ENCODE results near the gene ADGRD2. TPM values are rescaled to one million over a fixed set of nuclear protein-coding genes. Genes with fewer than 3 reads are reported as not detected.
A peak's percentile ranks its signal among the peaks of the same experiment; 100 is the strongest.

ADGRD2 gene
- total and polyA plus RNA-seq, 9 of the 15 experiments (the other 6 are each of a cell fraction or from before 2014, with no cell fraction given): not detected

- in situ Hi-C loops (cut with MboI): no loop called here
- H2AFZ ChIP-seq (ENCODE audit: low read depth, low read length): 0 out of 2 replicates have a peak within 1 kb of the TSS, but pooled peaks have one; percentile 22
- ChIA-PET POLR2A (no interaction called here), CTCF (ENCODE audit: low intra/inter-chr PET ratio) (no interaction called here)
- no TSS peak for BruUV-seq (replicated peaks)
- no peak within 1 kb of the TSS for H3K4me3 ChIP-seq
- H3K36me3 ChIP-seq (ENCODE audit: control insufficient read depth, insufficient read depth, low read length): no peaks in the 10 kb centered on the region
- peak within 1 kb of the TSS in 1 of 2 experiments; percentile 52; a peak in 2 of 4 replicates for H3K9ac ChIP-seq (ENCODE audit: insufficient read depth in 1 of 2, low read depth in 2 of 2, low read length in 2 of 2)
- no peaks in the 10 kb centered on the region for H3K9me1 ChIP-seq (ENCODE audit: control insufficient read depth, insufficient read depth, low read length)
- H3K79me2 ChIP-seq (ENCODE audit: control insufficient read depth, insufficient read depth, low read length): no peaks in the 10 kb centered on the region
- H3K4me2 ChIP-seq (ENCODE audit: insufficient read depth, low read length): no peak within 1 kb of the TSS
- peaks cover 10 to 20% of the 10 kb centered on the region in 2 experiments; a peak in 3 of 5 replicates for H3K27me3 ChIP-seq (ENCODE audit: control insufficient read depth in 2 of 2, insufficient read depth in 2 of 2, low read length in 2 of 2)
- FAIRE-seq (no peak), ATAC-seq (no peak), DNase-seq (ENCODE audit: extremely low read depth in 1 of 4, low spot score in 3 of 4) (no peak)
- no peaks in the 10 kb centered on the region for H4K20me1 ChIP-seq (replicated peaks; ENCODE audit: control insufficient read depth, insufficient read depth, low read length)
- no peaks in the 10 kb centered on the region for H3K9me3 ChIP-seq (replicated peaks; ENCODE audit: control insufficient read depth, insufficient read depth, low read depth, low read length)
- 86% methylated on average over 15 of the region's 34 CpGs for WGBS (ENCODE audit: insufficient coverage, low coverage, missing lambda C conversion rate)
- H3K4me1 ChIP-seq (replicated peaks in 1 of 2; ENCODE audit: control insufficient read depth in 2 of 2, insufficient read depth in 2 of 2, low read length in 2 of 2): peaks cover 16 to 58% of the 10 kb centered on the region in 2 experiments
- intact Hi-C loops (cut with micrococcal nuclease): no loop called here
- no peak within 1 kb of the TSS for H3K27ac ChIP-seq (ENCODE audit: extremely low read depth, low read depth, low read length)
- TF ChIP-seq TCF7L2 (IDR thresholded peaks at IDR 0.05; ENCODE audit: low read depth, low read length) (no peak), USF2 (CRISPR knock-in tag; IDR thresholded peaks at IDR 0.05) (peak; percentile 50), NCOR1 (IDR thresholded peaks at IDR 0.05) (no peak), ZNF507 (tag; conservative IDR thresholded peaks at IDR 0.05) (no peak), GMEB1 (CRISPR knock-in tag; IDR thresholded peaks at IDR 0.05) (no peak)
- TF ChIP-seq, protein P1, sequence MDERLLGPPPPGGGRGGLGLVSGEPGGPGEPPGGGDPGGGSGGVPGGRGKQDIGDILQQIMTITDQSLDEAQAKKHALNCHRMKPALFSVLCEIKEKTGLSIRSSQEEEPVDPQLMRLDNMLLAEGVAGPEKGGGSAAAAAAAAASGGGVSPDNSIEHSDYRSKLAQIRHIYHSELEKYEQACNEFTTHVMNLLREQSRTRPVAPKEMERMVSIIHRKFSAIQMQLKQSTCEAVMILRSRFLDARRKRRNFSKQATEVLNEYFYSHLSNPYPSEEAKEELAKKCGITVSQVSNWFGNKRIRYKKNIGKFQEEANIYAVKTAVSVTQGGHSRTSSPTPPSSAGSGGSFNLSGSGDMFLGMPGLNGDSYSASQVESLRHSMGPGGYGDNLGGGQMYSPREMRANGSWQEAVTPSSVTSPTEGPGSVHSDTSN (CRISPR knock-in tag; IDR thresholded peaks at IDR 0.05; ENCODE audit: low read depth): no peak
- TF ChIP-seq, protein P1 (tag; conservative IDR thresholded peaks at IDR 0.05; ENCODE audit: low read depth): no peak
- TF ChIP-seq, protein P2, sequence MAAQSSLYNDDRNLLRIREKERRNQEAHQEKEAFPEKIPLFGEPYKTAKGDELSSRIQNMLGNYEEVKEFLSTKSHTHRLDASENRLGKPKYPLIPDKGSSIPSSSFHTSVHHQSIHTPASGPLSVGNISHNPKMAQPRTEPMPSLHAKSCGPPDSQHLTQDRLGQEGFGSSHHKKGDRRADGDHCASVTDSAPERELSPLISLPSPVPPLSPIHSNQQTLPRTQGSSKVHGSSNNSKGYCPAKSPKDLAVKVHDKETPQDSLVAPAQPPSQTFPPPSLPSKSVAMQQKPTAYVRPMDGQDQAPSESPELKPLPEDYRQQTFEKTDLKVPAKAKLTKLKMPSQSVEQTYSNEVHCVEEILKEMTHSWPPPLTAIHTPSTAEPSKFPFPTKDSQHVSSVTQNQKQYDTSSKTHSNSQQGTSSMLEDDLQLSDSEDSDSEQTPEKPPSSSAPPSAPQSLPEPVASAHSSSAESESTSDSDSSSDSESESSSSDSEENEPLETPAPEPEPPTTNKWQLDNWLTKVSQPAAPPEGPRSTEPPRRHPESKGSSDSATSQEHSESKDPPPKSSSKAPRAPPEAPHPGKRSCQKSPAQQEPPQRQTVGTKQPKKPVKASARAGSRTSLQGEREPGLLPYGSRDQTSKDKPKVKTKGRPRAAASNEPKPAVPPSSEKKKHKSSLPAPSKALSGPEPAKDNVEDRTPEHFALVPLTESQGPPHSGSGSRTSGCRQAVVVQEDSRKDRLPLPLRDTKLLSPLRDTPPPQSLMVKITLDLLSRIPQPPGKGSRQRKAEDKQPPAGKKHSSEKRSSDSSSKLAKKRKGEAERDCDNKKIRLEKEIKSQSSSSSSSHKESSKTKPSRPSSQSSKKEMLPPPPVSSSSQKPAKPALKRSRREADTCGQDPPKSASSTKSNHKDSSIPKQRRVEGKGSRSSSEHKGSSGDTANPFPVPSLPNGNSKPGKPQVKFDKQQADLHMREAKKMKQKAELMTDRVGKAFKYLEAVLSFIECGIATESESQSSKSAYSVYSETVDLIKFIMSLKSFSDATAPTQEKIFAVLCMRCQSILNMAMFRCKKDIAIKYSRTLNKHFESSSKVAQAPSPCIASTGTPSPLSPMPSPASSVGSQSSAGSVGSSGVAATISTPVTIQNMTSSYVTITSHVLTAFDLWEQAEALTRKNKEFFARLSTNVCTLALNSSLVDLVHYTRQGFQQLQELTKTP (IDR thresholded peaks at IDR 0.05; ENCODE audit: low read depth in 1 of 2, partially characterized antibody in 2 of 2): no peak
- TF ChIP-seq, protein P3, sequence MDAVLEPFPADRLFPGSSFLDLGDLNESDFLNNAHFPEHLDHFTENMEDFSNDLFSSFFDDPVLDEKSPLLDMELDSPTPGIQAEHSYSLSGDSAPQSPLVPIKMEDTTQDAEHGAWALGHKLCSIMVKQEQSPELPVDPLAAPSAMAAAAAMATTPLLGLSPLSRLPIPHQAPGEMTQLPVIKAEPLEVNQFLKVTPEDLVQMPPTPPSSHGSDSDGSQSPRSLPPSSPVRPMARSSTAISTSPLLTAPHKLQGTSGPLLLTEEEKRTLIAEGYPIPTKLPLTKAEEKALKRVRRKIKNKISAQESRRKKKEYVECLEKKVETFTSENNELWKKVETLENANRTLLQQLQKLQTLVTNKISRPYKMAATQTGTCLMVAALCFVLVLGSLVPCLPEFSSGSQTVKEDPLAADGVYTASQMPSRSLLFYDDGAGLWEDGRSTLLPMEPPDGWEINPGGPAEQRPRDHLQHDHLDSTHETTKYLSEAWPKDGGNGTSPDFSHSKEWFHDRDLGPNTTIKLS (IDR thresholded peaks at IDR 0.05; ENCODE audit: borderline replicate concordance, low read depth): no peak
These were observed 57.0 kb downstream of the ADGRD2 start, which contains the start of gene NR5A1 for GRCh38 chr9:124506931-124507879. Gene NR5A1 (minus strand): TSS chr9:124507399. CDS start chr9:124503395, 4,004 bp downstream.

Measured in K562 (cell line).